NCI-H2196 (cell line): ENCODE data around the gene CAB39.

Experiments used
- DNase-seq: peaks from one replicate; lab custom pipeline; 2025; ENCODE audit not compliant: unreplicated experiment; lab: John Stamatoyannopoulos, UW

Gene CAB39

GRCh38 chr2:230812033-230812432 is 99.4 kb downstream of the CAB39 start:
- no peak for DNase-seq

- no peak for DNase-seq
Measured at GRCh38 chr2:230814616-230815015, 102.0 kb downstream of the CAB39 start.

- no peak for DNase-seq
Measured at GRCh38 chr2:230815088-230815487, 102.4 kb downstream of the CAB39 start.

DNA sequence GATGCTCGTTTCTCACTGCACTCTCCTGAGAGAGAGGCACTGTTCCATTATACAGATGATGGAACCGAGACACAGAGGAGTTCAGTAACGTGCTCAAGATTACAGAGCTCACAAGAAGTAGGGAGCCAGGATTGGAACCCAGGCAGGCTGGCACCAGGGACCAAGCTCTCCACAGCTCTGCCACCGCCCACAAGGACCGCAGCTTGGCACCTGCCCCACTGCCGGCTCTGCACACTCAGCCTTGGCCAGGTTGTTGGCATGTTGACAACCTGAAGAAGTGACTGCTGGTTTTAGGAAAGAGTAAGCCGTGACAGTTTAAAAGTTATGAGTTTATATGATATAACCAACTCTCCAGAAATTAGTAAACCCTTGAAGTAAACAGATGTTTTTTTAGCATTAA is 104.1 kb downstream of the CAB39 start:
- no peak for DNase-seq

- DNase-seq: no peak
Measured at GRCh38 chr2:230819433-230819832, 106.8 kb downstream of the CAB39 start.

GRCh38 chr2:230821261-230821990 is 108.8 kb downstream of the CAB39 start:
- DNase-seq: no peak

DNA sequence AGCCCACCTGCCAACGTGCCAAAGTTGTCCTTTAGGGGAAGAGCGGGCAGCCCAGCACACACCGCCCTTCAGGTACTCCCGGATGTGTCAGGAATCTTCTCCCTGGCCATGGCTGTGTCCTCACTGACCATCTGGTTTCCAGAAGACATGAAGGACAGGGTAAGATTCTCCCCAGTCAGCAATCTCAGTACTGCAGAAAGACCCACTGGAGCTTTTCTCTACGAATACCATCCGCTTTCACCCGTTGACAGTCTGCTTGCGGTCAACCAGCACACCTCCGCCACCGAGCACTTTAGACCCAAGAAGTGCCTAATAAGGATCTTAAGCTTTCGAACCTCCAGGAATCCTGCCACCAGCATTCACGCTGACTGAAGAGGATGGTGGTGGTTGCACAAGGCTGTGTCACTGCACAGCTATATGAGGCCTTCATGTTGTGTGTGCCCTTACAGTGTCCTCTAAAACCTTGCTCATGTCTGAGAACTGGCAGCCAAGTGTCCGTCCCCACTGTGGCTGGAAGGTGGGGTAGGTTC is 109.4 kb downstream of the CAB39 start:
- DNase-seq: no peak

GRCh38 chr2:230823264-230823964 is 110.8 kb downstream of the CAB39 start:
- no peak for DNase-seq

GRCh38 chr2:230824406-230824978 is 111.8 kb downstream of the CAB39 start:
- peak; percentile 73 for DNase-seq

- no peak for DNase-seq
Measured at GRCh38 chr2:230825354-230825753, 112.7 kb downstream of the CAB39 start.

- no peak for DNase-seq
Measured at GRCh38 chr2:230827774-230828271, 115.2 kb downstream of the CAB39 start.

- no peak for DNase-seq
Measured at GRCh38 chr2:230828272-230828961, 115.8 kb downstream of the CAB39 start.

- no peak for DNase-seq
Measured at GRCh38 chr2:230829293-230829692, 116.7 kb downstream of the CAB39 start.

GRCh38 chr2:230829959-230830358 is 117.3 kb downstream of the CAB39 start:
- DNase-seq: no peak

GRCh38 chr2:230830428-230830827 is 117.8 kb downstream of the CAB39 start:
- DNase-seq: no peak

- no peak for DNase-seq
Measured at GRCh38 chr2:230840301-230840700, 127.7 kb downstream of the CAB39 start.

GRCh38 chr2:230842473-230842872 is 129.8 kb downstream of the CAB39 start:
- no peak for DNase-seq

DNA sequence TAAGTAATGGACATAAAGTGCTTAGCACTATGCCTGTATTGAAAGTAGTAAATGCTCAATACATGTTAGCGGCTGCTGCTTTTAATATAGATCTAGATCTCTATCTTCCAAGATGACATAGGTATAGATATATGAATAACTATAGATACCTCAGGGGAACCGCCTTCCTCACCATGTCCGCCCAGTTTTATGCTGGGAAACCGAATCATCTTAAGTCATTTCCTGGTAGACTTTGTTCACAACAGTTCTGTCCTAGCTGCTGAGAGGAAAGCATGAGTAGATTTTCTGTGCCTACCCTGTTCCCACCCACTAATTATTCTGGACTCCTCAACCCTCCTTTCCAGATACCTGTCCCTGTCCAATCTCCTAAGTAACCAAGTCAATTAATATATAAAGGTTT is 130.5 kb downstream of the CAB39 start:
- no peak for DNase-seq

DNA sequence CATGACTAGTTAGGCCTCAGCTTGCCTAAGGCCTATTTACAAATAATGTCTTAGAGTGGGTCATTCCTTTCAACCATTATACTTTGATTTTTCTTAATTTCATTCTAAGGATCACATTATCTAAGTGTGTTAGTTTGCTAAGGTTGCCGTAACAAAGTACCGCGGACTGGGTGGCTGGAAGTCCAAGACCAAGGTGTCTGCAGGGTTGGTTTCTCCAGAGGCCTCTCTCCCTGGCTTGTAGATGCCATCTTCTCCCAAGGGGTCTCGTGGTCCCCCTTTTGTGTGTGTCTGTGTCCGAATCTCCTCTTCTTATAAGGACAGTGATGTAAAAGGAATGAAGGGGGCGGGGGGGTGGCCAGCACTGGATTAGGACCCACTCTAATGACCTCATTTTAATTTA is 133.7 kb downstream of the CAB39 start:
- no peak for DNase-seq

GRCh38 chr2:230847883-230848388 is 135.3 kb downstream of the CAB39 start:
- peak; percentile 71 for DNase-seq
